Measurements from ENCODE around the gene MUC3A.

The MUC3A gene

DNA sequence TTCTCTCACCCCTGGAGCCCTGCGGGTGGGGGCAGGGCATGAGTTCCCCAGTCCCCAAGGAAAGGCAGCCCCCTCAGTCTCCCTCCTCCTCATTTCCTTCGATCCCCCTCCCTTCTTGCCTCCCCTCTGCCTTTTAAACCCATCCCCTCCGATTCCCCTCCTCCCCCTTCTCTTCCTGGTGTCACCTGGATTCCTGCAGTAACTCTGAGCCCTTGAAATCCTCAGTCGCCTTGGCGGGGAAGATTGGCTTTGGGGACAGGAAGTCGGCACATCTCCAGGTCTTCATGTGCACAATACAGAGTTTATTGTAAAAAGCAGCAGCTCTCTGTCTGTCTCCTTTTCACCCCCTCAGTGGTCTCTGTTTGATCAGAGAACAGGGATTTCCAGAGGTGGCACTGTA lies 18.7 kb downstream of the MUC3A start:
- no peak for TF ChIP-seq CTCF (IDR thresholded peaks at IDR 0.05)
- DNase-seq (ENCODE audit: low spot score) = no peak
- Histone ChIP-seq H3K27ac (no peak overlapping the region), H3K4me3 (no peak overlapping the region)

DNA sequence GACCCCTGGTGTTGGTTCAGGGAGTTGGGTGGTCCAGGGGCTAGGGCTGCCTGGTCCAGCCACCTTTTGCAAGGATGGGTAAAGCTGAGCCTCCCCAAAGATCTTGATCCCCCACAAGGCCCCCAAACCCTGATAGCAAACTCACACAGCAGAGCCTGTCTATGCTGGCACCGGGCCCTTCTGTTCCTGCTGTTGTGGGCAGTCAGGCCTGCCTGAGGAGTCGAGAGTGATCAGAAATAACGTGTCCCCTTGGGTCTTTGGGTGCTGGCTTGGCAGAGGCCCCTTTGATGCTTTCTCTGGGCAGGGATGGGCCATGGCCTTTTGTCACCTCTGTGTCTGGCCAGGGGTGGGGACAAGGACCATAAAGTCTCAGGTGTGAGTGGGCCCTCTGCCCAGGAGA lies 19.3 kb downstream of the MUC3A start:
- no peak for DNase-seq (ENCODE audit: low spot score)
- no peak overlapping the region for H3K27ac ChIP-seq
- H3K4me3 ChIP-seq = no peak overlapping the region
- TF ChIP-seq CTCF (IDR thresholded peaks at IDR 0.05) = no peak

DNA sequence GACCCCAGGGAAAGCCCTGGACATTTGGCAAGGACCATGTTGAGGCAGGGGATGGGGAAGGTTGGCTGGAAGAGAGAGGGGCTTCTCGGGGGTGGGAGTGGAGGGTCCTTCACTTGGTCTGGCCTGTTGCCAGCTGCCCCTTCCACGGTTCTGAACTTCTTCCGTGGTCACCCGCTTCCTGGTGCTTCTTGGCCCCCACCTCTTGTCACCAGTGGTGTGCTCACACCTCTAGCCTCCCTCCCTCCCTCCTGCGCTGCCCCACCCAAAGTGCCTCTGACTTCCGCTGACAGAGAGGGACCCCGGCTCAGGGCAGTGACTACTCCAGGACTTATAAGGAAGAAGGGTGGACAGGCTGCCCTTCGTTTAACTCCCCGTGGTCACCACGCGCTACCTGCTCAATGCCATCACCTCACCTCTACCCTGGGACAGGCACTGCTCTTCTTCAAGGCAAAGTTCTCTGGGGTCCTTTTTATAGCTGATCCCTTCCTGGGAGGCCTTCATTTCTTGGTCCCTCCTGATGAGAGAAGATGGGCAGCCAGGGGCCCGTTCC lies 19.8 kb downstream of the MUC3A start, which contains the start of gene MUC12:
MUC12 (plus strand) TSS at position 500 of the 550 bp plus-strand sequence. CDS start 58 bp downstream, outside the sequence.
- no peak for TF ChIP-seq CTCF (IDR thresholded peaks at IDR 0.05)
- no peak for DNase-seq (ENCODE audit: low spot score)
- Histone ChIP-seq H3K27ac (no peak within 1 kb of the TSS), H3K4me3 (no peak within 1 kb of the TSS)

- TF ChIP-seq CTCF (IDR thresholded peaks at IDR 0.05) = no peak
- Histone ChIP-seq H3K4me3 (no peak overlapping the region), H3K27ac (no peak overlapping the region)
- DNase-seq (ENCODE audit: low spot score) = no peak
Observed at GRCh38 chr7:100971111-100972001, 22.0 kb downstream of the MUC3A start.

DNA sequence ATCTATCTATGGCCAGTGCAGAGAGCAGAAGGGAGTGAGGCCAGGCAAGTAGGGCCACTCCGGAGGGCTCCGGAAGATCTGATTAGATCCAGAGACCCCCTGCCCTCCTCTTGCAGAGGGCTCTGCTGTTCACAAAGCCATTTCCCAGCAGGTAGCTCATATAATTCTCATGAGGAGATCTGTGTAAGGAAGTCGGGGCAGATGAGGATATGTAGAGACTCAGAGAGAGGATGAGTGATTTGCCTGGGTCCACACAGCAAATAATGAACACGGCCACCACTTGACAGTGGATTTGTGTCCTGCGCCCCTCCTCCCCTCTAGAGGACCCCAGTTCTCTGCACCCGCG lies 22.6 kb downstream of the MUC3A start:
- DNase-seq (ENCODE audit: low spot score) = no peak
- Histone ChIP-seq H3K4me3 (no peak overlapping the region), H3K27ac (no peak overlapping the region)
- TF ChIP-seq CTCF (IDR thresholded peaks at IDR 0.05) = no peak

GRCh38 chr7:100974021-100974420 lies 24.7 kb downstream of the MUC3A start:
- no peak for DNase-seq (ENCODE audit: low spot score)
- Histone ChIP-seq H3K27ac (no peak overlapping the region), H3K4me3 (no peak overlapping the region)
- no peak for TF ChIP-seq CTCF (IDR thresholded peaks at IDR 0.05)

- Histone ChIP-seq H3K4me3 (no peak overlapping the region), H3K27ac (no peak overlapping the region)
- TF ChIP-seq CTCF (IDR thresholded peaks at IDR 0.05) = no peak
- DNase-seq (ENCODE audit: low spot score) = no peak
Observed at GRCh38 chr7:100975371-100975821, 26.1 kb downstream of the MUC3A start.

Data from coronary artery (tissue), 2 donors.